ENCODE results near the gene HBG1. TPM values are rescaled to one million over a fixed set of nuclear protein-coding genes. Genes with fewer than 3 reads are reported as not detected.

The HBG1 gene
- total and polyA plus RNA-seq, 2 donors (not counting 1 experiment from before 2014, with no cell fraction given): not detected

GRCh38 chr11:5288906-5289550 lies 39.4 kb upstream of the HBG1 start:
- H2AFZ ChIP-seq (ENCODE audit: insufficient read depth, low read depth, low read length, poor library complexity, severe bottlenecking): no peak overlapping the region
- no peak for DNase-seq
- H3K36me3 ChIP-seq (replicated peaks in 1 of 2; ENCODE audit: control extremely low read depth in 1 of 2, control insufficient read depth in 1 of 2, extremely low read depth in 1 of 2, insufficient read depth in 2 of 2, low read length in 1 of 2): no peaks in the 10 kb centered on the region
- no peak overlapping the region for H3K4me3 ChIP-seq (ENCODE audit: control extremely low read depth in 1 of 5, extremely low read depth in 1 of 5, insufficient read depth in 1 of 5, low read depth in 2 of 5, low read length in 4 of 5)
- CTCF ChIA-PET: no interaction called here
- Mint-ChIP-seq H3K4me3 (no peak overlapping the region), H3K9me3 (ENCODE audit: insufficient read depth) (no peaks in the 10 kb centered on the region), H3K4me1 (no peaks in the 10 kb centered on the region), H3K27me3 (peaks cover under 1% of the 10 kb centered on the region), H3K27ac (no peak overlapping the region)
- POLR2A ChIA-PET: no interaction called here
- H3K27ac ChIP-seq (ENCODE audit: low read length in 2 of 2): no peak overlapping the region
- H3K9ac ChIP-seq (ENCODE audit: low read length): no peak overlapping the region
- no peaks in the 10 kb centered on the region for H3K4me1 ChIP-seq (ENCODE audit: control insufficient read depth in 2 of 2, insufficient read depth in 2 of 2, low read length in 2 of 2)
- H3K79me2 ChIP-seq (ENCODE audit: control insufficient read depth, insufficient read depth, low read length): no peaks in the 10 kb centered on the region
- intact Hi-C loops (cut with micrococcal nuclease): no loop called here
- H3K27me3 ChIP-seq (replicated peaks in 1 of 4; ENCODE audit: control extremely low read depth in 1 of 4, control insufficient read depth in 3 of 4, insufficient read depth in 4 of 4, low read length in 3 of 4): no peaks in the 10 kb centered on the region
- H4K20me1 ChIP-seq (ENCODE audit: control insufficient read depth, insufficient read depth, low read length, poor library complexity, severe bottlenecking): no peaks in the 10 kb centered on the region
- no peaks in the 10 kb centered on the region for H3K9me3 ChIP-seq (ENCODE audit: control extremely low read depth in 1 of 3, control insufficient read depth in 2 of 3, insufficient read depth in 1 of 3, low read length in 2 of 3)
- no peak for ATAC-seq (ENCODE audit: low read depth)
- WGBS (ENCODE audit: insufficient coverage): 89% methylated on average over 4 of the region's 6 CpGs
- no peak for TF ChIP-seq CTCF (IDR thresholded peaks at IDR 0.05)
- H3K4me2 ChIP-seq (replicated peaks; ENCODE audit: low read depth, low read length, poor library complexity, severe bottlenecking): no peak overlapping the region

- H3K27me3 ChIP-seq (replicated peaks in 1 of 4; ENCODE audit: control extremely low read depth in 1 of 4, control insufficient read depth in 3 of 4, insufficient read depth in 4 of 4, low read length in 3 of 4): no peaks in the 10 kb centered on the region
- Mint-ChIP-seq H3K4me1 (no peaks in the 10 kb centered on the region), H3K4me3 (no peak overlapping the region), H3K27ac (no peak overlapping the region), H3K27me3 (peaks cover 3% of the 10 kb centered on the region), H3K9me3 (ENCODE audit: insufficient read depth) (no peaks in the 10 kb centered on the region)
- DNase-seq (no peak), ATAC-seq (ENCODE audit: low read depth) (no peak)
- H3K4me3 ChIP-seq (ENCODE audit: control extremely low read depth in 1 of 5, extremely low read depth in 1 of 5, insufficient read depth in 1 of 5, low read depth in 2 of 5, low read length in 4 of 5): no peak overlapping the region
- H3K79me2 ChIP-seq (ENCODE audit: control insufficient read depth, insufficient read depth, low read length): no peaks in the 10 kb centered on the region
- H3K9me3 ChIP-seq (ENCODE audit: control extremely low read depth in 1 of 3, control insufficient read depth in 2 of 3, insufficient read depth in 1 of 3, low read length in 2 of 3): no peaks in the 10 kb centered on the region
- ChIA-PET CTCF (no interaction called here), POLR2A (no interaction called here)
- TF ChIP-seq EZH2 (IDR thresholded peaks at IDR 0.05; ENCODE audit: borderline replicate concordance, insufficient read depth, low read depth, low read length, poor library complexity, severe bottlenecking) (no peak), CTCF (IDR thresholded peaks at IDR 0.05) (no peak)
- no peak overlapping the region for H3K27ac ChIP-seq (ENCODE audit: low read length in 2 of 2)
- H2AFZ ChIP-seq (ENCODE audit: insufficient read depth, low read depth, low read length, poor library complexity, severe bottlenecking): no peak overlapping the region
- no peaks in the 10 kb centered on the region for H4K20me1 ChIP-seq (ENCODE audit: control insufficient read depth, insufficient read depth, low read length, poor library complexity, severe bottlenecking)
- no peaks in the 10 kb centered on the region for H3K36me3 ChIP-seq (replicated peaks in 1 of 2; ENCODE audit: control extremely low read depth in 1 of 2, control insufficient read depth in 1 of 2, extremely low read depth in 1 of 2, insufficient read depth in 2 of 2, low read length in 1 of 2)
- H3K4me1 ChIP-seq (ENCODE audit: control insufficient read depth in 2 of 2, insufficient read depth in 2 of 2, low read length in 2 of 2): no peaks in the 10 kb centered on the region
- intact Hi-C loops (cut with micrococcal nuclease): no loop called here
- WGBS (ENCODE audit: insufficient coverage): 89% methylated on average over 3 of the region's 7 CpGs
- no peak overlapping the region for H3K4me2 ChIP-seq (replicated peaks; ENCODE audit: low read depth, low read length, poor library complexity, severe bottlenecking)
- no peak overlapping the region for H3K9ac ChIP-seq (ENCODE audit: low read length)
Measured at GRCh38 chr11:5288108-5288905, 38.6 kb upstream of the HBG1 start.
